K562 (cell line): ENCODE results near the gene ENDOD1. TPM values are rescaled to one million over a fixed set of nuclear protein-coding genes. Genes with fewer than 3 reads are reported as not detected.
A peak's percentile ranks its signal among the peaks of the same experiment; 100 is the strongest.

ENCODE experiments used
- ATAC-seq: fragments of 200-7000 bp; cut with Tn5 transposase; 3 replicates; pipeline ENCODE4 v1.9.1; 2020; ENCODE audit warnings: moderate library complexity
- BruUV-seq: library from RNA; stranded (reverse); fragments of 400-500 nt; replicated peaks from 2 replicates; lab custom pipeline; 2021; lab: Mats Ljungman, UMichigan
- CTCF ChIA-PET: fragments of 300-600 bp; formaldehyde crosslinking; extraction: SDS; loops from one replicate; lab custom pipeline; 2021; ENCODE audit warnings: low intra/inter-chr PET ratio; lab: Yijun Ruan, JAX
- POLR2A ChIA-PET: fragments of 300-600, 350-650 bp; sonication (Branson Sonifier 250); formaldehyde crosslinking; extraction: SDS; loops from one replicate; lab custom pipeline; 2021; ENCODE audit warnings: antibody characterized with exemption, inconsistent platforms; lab: Yijun Ruan, JAX
- DNase-seq, 4 experiments: peaks; one replicate each; pipeline versions ENCODE4 v3.0.0 to v3.0.0-alpha.2; 2011 to 2018; ENCODE audit warnings: low spot score in 3 of 4, mixed read lengths in 3 of 4; ENCODE audit errors: extremely low read depth in 1 of 4
- FAIRE-seq: peaks from 2 replicates; lab custom pipeline; 2011; peaks lifted over from hg19 to GRCh38; lab: Jason Lieb, UNC
- H2AFZ ChIP-seq: 2 replicates; pipeline ENCODE4 v1.6.0; 2011; ENCODE audit warnings: low read depth, low read length, control low read depth, inconsistent platforms
- H3K27ac ChIP-seq: fragments of 200-600 bp; 3 replicates; pipeline ENCODE4 v1.8.0; 2011; ENCODE audit warnings: low read depth, mild to moderate bottlenecking, control low read depth, inconsistent platforms, low read length, moderate library complexity, mixed read lengths; ENCODE audit errors: extremely low read depth
- H3K27me3 ChIP-seq, 2 experiments: fragments of 300-600 bp in 1 of 2; 2 replicates in 1 of 2; 3 replicates in 1 of 2; pipeline versions ENCODE4 v1.6.0 to v1.8.0; 2011; ENCODE audit warnings: inconsistent platforms in 2 of 2, low read length in 2 of 2, mild to moderate bottlenecking in 1 of 2, mixed read lengths in 1 of 2, moderate library complexity in 1 of 2; ENCODE audit not compliant: control insufficient read depth in 2 of 2, insufficient read depth in 2 of 2
- H3K36me3 ChIP-seq: fragments of 300-600 bp; 3 replicates; pipeline ENCODE4 v1.8.0; 2011; ENCODE audit warnings: mild to moderate bottlenecking, low read length, inconsistent platforms; ENCODE audit not compliant: control insufficient read depth, insufficient read depth
- H3K4me1 ChIP-seq, 2 experiments: fragments of 200-600 bp in 1 of 2; replicated peaks in 1 of 2; 2 replicates in 1 of 2; 3 replicates in 1 of 2; pipeline versions ENCODE4 v1.5.1 to v1.8.0; 2011; ENCODE audit warnings: inconsistent platforms in 2 of 2, low read length in 2 of 2, mild to moderate bottlenecking in 1 of 2, mixed read lengths in 1 of 2, moderate library complexity in 1 of 2; ENCODE audit not compliant: control insufficient read depth in 2 of 2, insufficient read depth in 2 of 2
- H3K4me2 ChIP-seq: 2 replicates; pipeline ENCODE4 v1.6.1; 2011; ENCODE audit warnings: low read length, control low read depth, inconsistent platforms, mixed read lengths; ENCODE audit not compliant: insufficient read depth
- H3K4me3 ChIP-seq: fragments of 200-600 bp; sonication (generic), shearing (Covaris generic); 2 replicates; pipeline ENCODE4 v1.5.1; 2016; ENCODE audit warnings: control low read depth, inconsistent platforms
- H3K79me2 ChIP-seq: fragments of 200-600 bp; 3 replicates; pipeline ENCODE4 v1.8.0; 2011; ENCODE audit warnings: low read length, inconsistent platforms; ENCODE audit not compliant: control insufficient read depth, insufficient read depth
- H3K9ac ChIP-seq, 2 experiments: 2 replicates each; pipeline versions ENCODE4 v1.6.0 to v1.6.1; 2011; ENCODE audit warnings: low read depth in 2 of 2, low read length in 2 of 2, control low read depth in 1 of 2, inconsistent platforms in 1 of 2, mild to moderate bottlenecking in 1 of 2, mixed read lengths in 1 of 2; ENCODE audit not compliant: insufficient read depth in 1 of 2
- H3K9me1 ChIP-seq: one replicate; pipeline ENCODE4 v1.6.0; 2011; ENCODE audit warnings: inconsistent platforms, mild to moderate bottlenecking, low read length, moderate library complexity; ENCODE audit not compliant: control insufficient read depth, insufficient read depth
- H3K9me3 ChIP-seq: replicated peaks from 2 replicates; pipeline ENCODE4 v1.5.1; 2011; ENCODE audit warnings: low read depth, low read length, inconsistent platforms; ENCODE audit not compliant: control insufficient read depth, insufficient read depth
- H4K20me1 ChIP-seq: replicated peaks from 2 replicates; pipeline ENCODE4 v1.6.1; 2011; ENCODE audit warnings: low read length, inconsistent platforms, mixed read lengths; ENCODE audit not compliant: control insufficient read depth, insufficient read depth
- CTCF ChIP-seq, 3 experiments: IDR thresholded peaks in 2 of 3; conservative IDR thresholded peaks in 1 of 3; 2 replicates each; pipeline ENCODE4 v1.5.1; 2011 to 2012; ENCODE audit warnings: low read length in 3 of 3, mild to moderate bottlenecking in 3 of 3, control low read depth in 2 of 3, improper control_type of control experiment in 1 of 3, inconsistent platforms in 1 of 3, low read depth in 1 of 3, mixed read lengths in 1 of 3, moderate library complexity in 1 of 3; ENCODE audit not compliant: insufficient read depth in 2 of 3
- FIP1L1 ChIP-seq: fragments of 200-400 bp; formaldehyde crosslinking; IDR thresholded peaks from 2 replicates; pipeline ENCODE4 v1.6.1; 2018; ENCODE audit warnings: mild to moderate bottlenecking, low read depth, low read length; ENCODE audit not compliant: poor library complexity, severe bottlenecking
- NCOA6 ChIP-seq: fragments of 450-650 bp; IDR thresholded peaks from 2 replicates; pipeline ENCODE4 v1.6.1; 2017; ENCODE audit warnings: mild to moderate bottlenecking
- RAD21 ChIP-seq, 2 experiments: fragments of 250-450 bp in 1 of 2; fragments of 450-650 bp in 1 of 2; sonication (Bioruptor Pico) in 1 of 2; formaldehyde crosslinking in 1 of 2; IDR thresholded peaks in 1 of 2; conservative IDR thresholded peaks in 1 of 2; 2 replicates each; pipeline versions ENCODE4 v1.4.0 to v1.8.0; 2020 to 2022; ENCODE audit warnings: mild to moderate bottlenecking in 2 of 2, moderate library complexity in 1 of 2
- YBX1 ChIP-seq: fragments of 450-650 bp; IDR thresholded peaks from 2 replicates; pipeline ENCODE4 v1.7.1; 2016; ENCODE audit warnings: mild to moderate bottlenecking
- ZNF253 ChIP-seq: fragments of 250-450 bp; sonication (Bioruptor Pico); conservative IDR thresholded peaks from 2 replicates; pipeline ENCODE4 v1.6.1; 2021; ENCODE audit warnings: mild to moderate bottlenecking
- WGBS: fragments of 100-300 bp; shearing (Covaris generic); methylation state at CpG from one replicate; pipeline ENCODE4 v1.1.6; 2016; ENCODE audit warnings: low coverage, mixed read lengths; ENCODE audit not compliant: insufficient coverage; ENCODE audit errors: missing lambda C conversion rate; 5-methylcytosine and 5-hydroxymethylcytosine counted together
- in situ Hi-C: fragments of 300-500 bp; cut with MboI; formaldehyde crosslinking; loops from 4 replicates; pipeline ENCODE4 v1.15.0; 2018; ENCODE audit warnings: inconsistent platforms, mixed read lengths
- intact Hi-C: fragments of 100-400 bp; cut with micrococcal nuclease; formaldehyde crosslinking; loops from 2 replicates; pipeline ENCODE4 v1.14.2; 2022
- polyA plus RNA-seq, 8 experiments: library from polyadenylated mRNA; depleted of rRNA in 4 of 8; stranded (reverse) in 5 of 8; unstranded in 3 of 8; fragments of >200 nt; fragmentation: Nextera tagmentation in 2 of 8; fragmentation: Illumina TruSeq in 1 of 8; extraction: Ambion mirVana in 2 of 8; extraction: Trizol in 1 of 8; gene quantifications; 2 replicates each; pipeline versions ENCODE4 v1.2.1 to v1.2.3, GENCODE V29; 2011 to 2014; ENCODE audit warnings: inconsistent platforms in 1 of 8, missing spikeins in 1 of 8
- total RNA-seq, 7 experiments: library from RNA; depleted of rRNA in 6 of 7; stranded (reverse); fragments of >200 nt in 6 of 7; fragmentation: Illumina TruSeq in 2 of 7; extraction: Trizol in 2 of 7; gene quantifications; 2 replicates each; pipeline versions ENCODE4 v1.2.1 to v1.2.3, GENCODE V29; 2011 to 2021; ENCODE audit warnings: low replicate concordance in 1 of 7
- TF ChIP-seq, protein P1 (sequence below), 2 experiments: fragments of 450-650 bp; formaldehyde crosslinking in 1 of 2; IDR thresholded peaks; 2 replicates each; pipeline versions ENCODE4 v1.4.0 to v1.6.1; 2014 to 2020; ENCODE audit warnings: mild to moderate bottlenecking in 2 of 2, borderline replicate concordance in 1 of 2, low read depth in 1 of 2

Gene ENDOD1
- total and polyA plus RNA-seq, 9 of the 15 experiments (the other 6 are each of a cell fraction or from before 2014, with no cell fraction given) = 4.2 to 11.8 (median 9.3) TPM

- no peak for TF ChIP-seq NCOA6
- TF ChIP-seq ZNF253 (CRISPR knock-in tag) = no peak
- TF ChIP-seq YBX1 = no peak
Observed at GRCh38 chr11:95137299-95137698, 47.7 kb downstream of the ENDOD1 start (continued).

GRCh38 chr11:95138448-95138847 lies 48.8 kb downstream of the ENDOD1 start:
- in situ Hi-C loops = no loop called here
- Histone ChIP-seq H3K27ac (no peak overlapping the region), H3K27me3 (no peaks in the 10 kb centered on the region; a peak in 1 of 5 replicates), H3K4me1 (peaks cover 0 to 27% of the 10 kb centered on the region in 2 experiments; a peak in 3 of 5 replicates), H2AFZ (no peak overlapping the region), H3K9me3 (no peaks in the 10 kb centered on the region), H4K20me1 (no peaks in the 10 kb centered on the region), H3K9ac (no peak overlapping the region), H3K9me1 (no peaks in the 10 kb centered on the region), H3K4me2 (no peak overlapping the region), H3K36me3 (no peaks in the 10 kb centered on the region), H3K79me2 (no peaks in the 10 kb centered on the region), H3K4me3 (no peak overlapping the region)
- DNase-seq = peak in 2 of 4 experiments; percentile 46 to 55
- no TSS peak for BruUV-seq
- intact Hi-C loops = loop anchor here (1.0 kb wide), 1 partner anchor 69 kb away; no protein-coding TSS in a partner anchor
- 2% methylated on average over 2 of the region's 2 CpGs for WGBS
- CTCF ChIA-PET = interaction anchor here (2.5 kb wide), 1 partner anchor 69 kb away, joined by 16 read pairs; no protein-coding TSS in a partner anchor
- POLR2A ChIA-PET = interaction anchor here (0.6 to 1.3 kb wide), 2 partner anchors 9 to 261 kb away, joined by 3 read pairs; no protein-coding TSS in a partner anchor
- peak; percentile 94 for ATAC-seq
- peak; percentile 19 for FAIRE-seq
- TF ChIP-seq RAD21 (CRISPR knock-in tag; conservative IDR thresholded peaks at IDR 0.05 in 1 of 2, IDR thresholded peaks at IDR 0.05 in 1 of 2) (peak; percentile 86 to 89), FIP1L1 (no peak), CTCF (IDR thresholded peaks at IDR 0.05 in 2 of 3, conservative IDR thresholded peaks at IDR 0.05 in 1 of 3; ENCODE audit: insufficient read depth in 2 of 3, low read depth in 1 of 3, low read length in 3 of 3) (peak; percentile 43 to 76 (median 55); a peak in 4 of 6 replicates)
- TF ChIP-seq, protein P1, sequence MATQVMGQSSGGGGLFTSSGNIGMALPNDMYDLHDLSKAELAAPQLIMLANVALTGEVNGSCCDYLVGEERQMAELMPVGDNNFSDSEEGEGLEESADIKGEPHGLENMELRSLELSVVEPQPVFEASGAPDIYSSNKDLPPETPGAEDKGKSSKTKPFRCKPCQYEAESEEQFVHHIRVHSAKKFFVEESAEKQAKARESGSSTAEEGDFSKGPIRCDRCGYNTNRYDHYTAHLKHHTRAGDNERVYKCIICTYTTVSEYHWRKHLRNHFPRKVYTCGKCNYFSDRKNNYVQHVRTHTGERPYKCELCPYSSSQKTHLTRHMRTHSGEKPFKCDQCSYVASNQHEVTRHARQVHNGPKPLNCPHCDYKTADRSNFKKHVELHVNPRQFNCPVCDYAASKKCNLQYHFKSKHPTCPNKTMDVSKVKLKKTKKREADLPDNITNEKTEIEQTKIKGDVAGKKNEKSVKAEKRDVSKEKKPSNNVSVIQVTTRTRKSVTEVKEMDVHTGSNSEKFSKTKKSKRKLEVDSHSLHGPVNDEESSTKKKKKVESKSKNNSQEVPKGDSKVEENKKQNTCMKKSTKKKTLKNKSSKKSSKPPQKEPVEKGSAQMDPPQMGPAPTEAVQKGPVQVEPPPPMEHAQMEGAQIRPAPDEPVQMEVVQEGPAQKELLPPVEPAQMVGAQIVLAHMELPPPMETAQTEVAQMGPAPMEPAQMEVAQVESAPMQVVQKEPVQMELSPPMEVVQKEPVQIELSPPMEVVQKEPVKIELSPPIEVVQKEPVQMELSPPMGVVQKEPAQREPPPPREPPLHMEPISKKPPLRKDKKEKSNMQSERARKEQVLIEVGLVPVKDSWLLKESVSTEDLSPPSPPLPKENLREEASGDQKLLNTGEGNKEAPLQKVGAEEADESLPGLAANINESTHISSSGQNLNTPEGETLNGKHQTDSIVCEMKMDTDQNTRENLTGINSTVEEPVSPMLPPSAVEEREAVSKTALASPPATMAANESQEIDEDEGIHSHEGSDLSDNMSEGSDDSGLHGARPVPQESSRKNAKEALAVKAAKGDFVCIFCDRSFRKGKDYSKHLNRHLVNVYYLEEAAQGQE (IDR thresholded peaks at IDR 0.05; ENCODE audit: borderline replicate concordance) = peak; percentile 76; the same call in 1 of the 2 replicates
- TF ChIP-seq, protein P1 (CRISPR knock-in tag; IDR thresholded peaks at IDR 0.05; ENCODE audit: low read depth) = no peak
